ENCODE measurements around the gene HMCN2.

The HMCN2 gene

DNA sequence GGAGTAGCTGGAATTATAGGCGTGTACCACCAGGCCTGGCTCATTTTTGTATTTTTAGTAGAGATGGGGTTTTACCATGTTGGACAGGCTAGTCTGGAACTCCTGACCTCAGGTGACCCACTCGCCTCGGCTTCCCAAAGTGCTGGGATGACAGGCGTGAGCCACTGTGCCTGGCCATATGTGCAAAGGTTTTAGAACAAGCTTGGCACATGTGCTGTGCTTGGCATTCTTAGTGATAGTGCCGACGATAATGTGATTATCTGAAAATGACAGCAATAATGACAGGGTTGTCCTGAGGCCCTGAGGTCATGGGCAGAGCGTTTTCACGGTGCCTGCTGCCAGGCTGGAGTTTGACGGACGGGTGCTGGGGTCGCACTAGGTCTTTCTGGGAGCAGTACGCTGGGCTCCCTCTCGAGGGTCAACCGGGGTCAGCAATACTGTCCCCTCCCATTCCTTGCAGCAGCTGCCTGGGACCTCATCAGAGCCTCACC, 42.6 kb downstream of the HMCN2 start:
- DNase-seq (ENCODE audit: low read depth) = no peak

DNA sequence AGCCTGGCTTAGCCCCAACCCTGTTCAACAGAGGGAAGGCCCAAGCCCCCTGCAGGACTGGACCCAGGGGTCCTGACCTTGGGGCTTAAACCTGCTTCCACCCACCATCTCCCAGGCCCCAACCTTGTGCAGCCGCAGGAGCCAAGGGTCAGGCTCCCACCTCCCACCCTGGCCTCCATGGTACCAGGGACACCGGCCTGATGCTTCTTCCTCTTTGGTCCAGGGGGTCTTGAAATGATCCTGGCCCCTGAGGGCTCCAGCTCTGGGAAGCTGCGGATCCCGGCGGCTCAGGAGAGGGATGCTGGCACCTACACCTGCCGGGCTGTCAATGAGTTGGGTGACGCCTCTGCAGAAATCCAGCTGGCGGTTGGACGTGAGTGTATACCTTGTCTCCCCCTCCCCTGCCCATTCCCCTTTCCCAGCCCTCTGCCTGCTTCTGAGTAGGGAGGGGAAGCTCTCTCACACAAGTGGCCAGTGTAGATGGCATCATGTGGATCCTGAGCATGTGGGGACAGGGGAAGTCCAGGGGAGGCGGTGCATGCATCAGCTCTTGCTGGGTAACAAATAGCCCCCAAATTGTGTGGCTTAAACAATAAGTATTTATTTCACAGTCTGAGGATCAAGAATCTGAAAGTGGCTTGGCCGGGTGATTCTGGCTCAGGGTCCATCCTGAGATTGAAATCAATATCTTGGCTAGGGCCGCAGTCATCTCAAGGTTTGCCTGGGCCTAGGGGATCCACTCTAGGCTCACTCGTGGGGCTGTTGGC, 44.3 kb downstream of the HMCN2 start:
- DNase-seq (ENCODE audit: low read depth) = no peak

DNA sequence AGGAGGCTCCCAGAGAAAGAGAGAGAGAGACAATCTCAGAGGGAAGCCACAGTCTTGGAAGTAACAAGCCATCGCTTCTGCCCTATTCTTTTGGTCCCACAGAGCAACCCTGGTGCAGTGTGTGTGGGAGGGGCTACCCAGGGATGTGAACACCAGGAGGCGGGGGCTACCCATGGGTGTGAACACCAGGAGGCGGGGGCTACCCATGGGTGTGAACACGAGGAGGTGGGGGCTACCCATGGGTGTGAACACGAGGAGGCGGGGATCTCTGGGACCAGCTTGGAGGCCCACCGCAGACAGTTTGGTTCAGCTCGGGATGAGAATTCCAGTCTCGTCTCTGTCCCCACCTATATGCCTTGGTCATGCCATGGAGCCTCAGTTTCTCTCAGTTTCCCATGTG, 44.9 kb downstream of the HMCN2 start:
- DNase-seq (ENCODE audit: low read depth) = no peak

DNA sequence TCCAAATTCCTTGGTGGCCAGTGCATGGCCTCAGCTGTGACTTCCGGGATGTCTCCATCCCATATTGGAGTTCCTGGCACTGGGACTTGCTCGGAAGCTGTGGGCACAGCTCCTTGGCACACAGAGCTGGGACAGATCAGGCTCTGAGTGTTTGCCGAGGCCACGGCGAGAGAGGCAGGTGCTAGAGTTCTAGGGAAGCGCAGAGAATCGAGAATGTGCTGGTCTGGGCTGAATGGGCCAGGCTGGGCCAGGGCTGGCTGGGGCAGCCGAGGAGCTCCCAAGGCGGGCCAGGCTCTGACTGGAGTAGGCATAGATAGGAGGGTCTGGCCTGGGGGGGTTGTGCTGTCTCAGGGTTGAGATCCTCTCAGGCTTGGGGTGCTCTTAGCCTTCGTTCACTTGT, 45.4 kb downstream of the HMCN2 start:
- DNase-seq (ENCODE audit: low read depth) = no peak

DNA sequence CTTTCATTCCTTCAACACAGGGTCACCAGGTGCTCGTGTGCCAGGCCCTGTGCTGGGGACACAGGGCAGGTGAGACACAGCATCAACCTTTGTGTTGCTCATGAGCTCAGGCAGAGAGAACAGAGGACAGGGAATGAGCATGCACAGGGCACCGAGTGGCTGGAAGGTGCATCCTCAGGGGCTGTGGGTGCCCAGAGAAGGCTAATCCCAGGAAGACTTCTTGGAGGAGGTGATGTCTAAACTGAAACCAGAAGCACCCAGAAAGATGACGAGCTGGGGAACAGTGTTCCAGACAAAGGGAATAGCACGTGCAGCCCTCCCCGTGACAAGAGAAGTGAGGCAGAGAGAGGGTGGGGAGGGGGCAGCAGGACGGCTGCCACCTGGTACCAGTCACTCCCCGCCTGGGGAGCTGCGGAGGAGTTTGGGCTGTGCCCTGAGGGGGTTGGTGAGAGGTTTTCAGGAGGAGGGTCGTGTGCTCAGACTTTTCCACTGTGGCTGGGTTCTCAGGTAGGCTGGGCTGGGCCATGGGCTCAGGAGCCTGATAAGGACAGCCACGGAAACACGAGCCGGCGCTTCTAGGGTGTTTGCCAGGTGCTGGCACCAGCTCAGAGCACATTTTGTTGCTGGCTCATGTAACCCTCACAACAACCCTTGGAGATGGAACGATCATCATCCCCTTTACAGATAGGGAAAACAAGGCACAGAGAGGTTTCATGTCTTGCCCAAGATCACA, 46.0 kb downstream of the HMCN2 start:
- DNase-seq (ENCODE audit: low read depth) = no peak

DNA sequence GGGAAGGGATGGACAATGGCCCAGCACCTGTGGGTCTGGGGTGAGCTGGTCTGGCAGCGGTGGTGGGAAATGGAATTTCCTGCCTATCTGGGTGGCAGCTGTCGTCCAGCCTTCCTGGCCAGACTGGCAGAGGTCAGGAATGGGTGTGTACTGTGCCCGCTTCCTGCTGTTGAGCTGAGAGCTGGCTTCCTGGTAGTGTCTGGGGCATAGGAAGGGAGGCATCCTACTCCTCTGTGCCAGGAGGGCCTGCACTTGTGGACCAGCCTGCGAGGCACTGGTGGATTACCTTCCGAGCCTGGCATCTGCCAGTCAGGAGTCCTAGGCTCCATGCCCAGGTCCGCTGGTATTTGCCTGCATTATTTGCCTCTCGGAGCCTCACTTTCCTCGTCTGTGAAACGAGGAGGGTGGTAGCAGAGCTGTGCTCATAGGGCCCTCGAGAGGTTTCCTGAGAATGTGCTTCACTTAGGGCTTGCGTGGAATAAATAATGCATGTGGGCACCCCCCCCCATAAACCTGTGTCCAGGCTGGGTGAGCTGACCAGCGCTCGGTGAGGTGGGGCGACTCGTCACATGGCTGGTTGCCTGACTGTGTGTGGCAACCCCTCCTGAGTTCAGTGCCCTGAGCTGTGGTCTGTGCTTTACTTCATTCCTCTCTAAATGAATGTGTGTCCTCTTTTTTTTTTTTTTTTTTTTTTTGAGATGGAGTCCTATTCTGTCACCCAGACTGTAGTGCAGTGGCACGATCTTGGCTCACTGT, 47.7 kb downstream of the HMCN2 start:
- DNase-seq (ENCODE audit: low read depth) = no peak

DNA sequence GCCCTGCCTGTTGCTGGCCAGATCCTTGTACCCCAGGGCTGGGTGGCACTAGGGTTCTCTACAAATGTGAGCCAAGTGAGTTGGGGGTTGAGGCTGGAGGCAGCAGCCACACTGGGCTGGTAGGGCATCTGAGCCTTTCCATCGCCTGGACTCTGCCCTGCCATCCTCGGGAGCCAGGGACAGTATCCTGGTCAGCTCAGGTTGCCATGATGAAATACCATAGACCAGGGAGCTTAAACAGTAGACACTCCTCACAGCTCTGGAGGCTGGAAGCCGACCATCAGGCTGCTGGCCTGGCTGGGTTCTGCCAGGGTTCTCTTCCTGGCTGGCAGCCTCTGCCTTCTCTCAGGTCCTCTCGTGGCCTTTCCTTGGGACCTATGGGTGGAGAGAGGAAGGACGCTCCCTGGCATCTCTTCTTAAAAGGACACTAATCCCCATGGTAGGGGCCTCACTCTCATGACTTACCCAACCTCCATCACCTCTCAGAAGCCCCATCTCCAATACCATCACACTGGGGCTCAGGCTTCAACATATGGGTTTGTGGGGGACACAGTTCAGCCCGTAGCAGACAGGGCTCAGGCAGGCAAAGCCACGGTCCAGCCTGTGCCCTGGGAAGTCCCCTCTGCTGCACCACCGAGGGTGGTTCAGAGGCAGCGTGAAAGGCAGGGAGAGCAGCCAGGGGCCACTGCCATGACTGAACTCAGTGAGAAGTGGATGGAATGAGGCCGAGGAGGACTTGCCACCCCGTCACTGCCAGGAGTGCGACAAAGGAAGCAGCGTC, 50.1 kb downstream of the HMCN2 start:
- no peak for DNase-seq (ENCODE audit: low read depth)

DNA sequence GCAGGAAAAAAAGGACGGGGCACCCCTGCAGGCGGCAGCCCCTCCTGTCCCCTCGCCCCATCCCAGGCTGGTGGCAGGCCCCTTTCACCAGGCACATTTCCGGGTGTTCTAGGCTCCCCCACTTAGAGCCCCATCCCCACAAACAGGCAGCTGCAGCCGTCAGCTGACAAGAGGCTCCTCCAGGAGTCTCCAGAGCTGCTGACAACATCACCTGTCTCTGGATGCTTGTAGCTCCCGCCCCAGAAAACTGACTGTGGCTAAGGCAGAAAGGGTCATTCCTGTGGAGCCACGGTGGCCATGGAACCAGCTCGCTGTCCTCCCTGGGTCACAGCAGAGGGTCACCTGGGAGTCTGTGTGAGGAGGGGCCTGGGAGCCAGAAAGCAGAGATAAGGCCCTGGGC, 50.9 kb downstream of the HMCN2 start:
- no peak for DNase-seq (ENCODE audit: low read depth)

DNA sequence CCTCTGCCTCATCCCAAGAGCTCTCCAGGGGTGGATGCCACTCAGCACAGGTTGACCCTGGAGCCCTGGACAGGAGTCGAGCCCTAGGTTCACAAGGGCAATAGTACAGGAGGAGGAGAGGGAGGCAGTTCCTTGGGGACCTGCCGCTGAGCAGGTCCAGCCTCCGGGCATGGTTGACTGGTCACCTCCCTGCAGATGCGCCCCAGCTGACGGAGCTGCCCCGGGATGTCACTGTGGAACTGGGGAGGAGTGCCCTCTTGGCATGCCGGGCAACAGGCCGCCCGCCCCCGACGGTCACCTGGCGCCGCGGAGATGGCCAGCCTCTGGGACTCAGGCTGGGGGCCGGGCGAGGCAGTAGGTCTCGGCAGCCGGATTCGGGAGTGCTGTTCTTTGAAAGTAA, 53.7 kb downstream of the HMCN2 start:
- DNase-seq (ENCODE audit: low read depth) = no peak

DNA sequence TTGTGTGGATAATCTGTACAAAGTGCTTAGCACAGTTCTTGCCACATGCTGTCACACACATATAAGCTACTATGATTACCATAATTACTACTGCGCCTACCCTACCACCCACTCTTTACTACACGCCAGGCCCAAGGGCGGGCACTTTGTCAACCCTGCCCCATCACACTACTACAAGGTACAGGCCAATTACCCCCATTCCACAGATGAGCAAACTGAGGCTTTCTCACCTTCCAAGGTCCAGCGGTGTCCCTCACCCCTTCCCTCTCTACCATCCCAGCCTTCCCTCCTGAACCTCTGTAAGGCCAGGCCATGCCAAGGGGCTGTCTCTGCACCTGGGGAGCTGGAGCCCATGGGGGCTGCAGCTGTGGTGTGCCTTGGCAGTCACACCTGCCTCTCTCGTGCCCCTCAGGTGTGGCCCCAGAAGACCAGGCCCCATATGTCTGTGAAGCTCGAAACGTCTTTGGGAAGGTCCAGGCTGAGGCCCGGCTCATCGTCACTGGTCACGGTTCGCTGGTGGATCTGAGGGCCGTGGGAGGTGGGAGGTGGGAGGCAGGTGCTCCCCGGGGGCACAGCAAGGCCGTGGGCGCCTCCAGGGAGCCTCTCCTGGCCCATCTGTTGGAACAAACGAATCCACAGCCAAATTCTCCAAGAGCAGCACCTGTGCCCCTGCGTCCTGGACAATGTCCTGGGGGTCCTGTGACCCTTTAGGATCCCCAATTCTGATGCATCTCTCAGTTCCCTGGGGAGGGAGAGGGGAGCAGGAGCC, 54.6 kb downstream of the HMCN2 start:
- DNase-seq (ENCODE audit: low read depth) = no peak

DNA sequence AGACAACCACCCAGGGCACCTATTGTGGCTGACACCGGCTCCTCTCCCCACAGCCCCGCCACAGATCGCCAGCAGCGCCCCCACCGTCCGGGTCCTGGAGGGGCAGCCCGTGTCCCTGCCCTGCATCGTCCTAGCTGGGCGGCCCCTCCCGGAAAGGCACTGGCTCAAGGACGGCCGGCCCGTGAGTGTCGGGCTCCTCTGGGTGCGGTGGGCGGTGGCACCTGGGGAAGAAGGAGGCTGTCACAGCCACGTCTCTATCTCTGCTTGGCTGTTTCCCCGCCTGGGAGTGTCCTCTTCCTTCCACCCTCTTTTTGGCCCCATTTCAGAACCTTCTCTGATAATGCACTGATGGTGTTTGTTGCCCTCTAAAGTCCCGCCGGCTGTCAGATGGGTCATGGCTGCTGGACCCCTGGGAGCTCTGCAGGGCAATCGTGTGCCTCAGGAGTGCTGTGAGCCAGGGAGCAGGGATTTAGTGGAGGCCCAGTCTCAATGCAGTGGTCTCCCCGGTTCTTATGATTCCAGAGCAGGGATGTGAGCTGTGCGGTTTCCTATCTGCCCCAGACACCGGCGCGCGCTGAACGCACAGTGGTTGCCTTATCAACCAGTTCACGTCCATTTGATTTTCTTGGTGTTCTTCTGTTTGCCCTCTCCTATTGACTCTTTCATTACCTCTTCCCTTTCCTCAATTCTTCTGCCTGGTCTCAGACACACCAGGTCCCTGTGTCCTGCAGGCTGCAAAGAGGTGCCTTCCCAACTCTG, 55.3 kb downstream of the HMCN2 start:
- DNase-seq (ENCODE audit: low read depth) = no peak

DNA sequence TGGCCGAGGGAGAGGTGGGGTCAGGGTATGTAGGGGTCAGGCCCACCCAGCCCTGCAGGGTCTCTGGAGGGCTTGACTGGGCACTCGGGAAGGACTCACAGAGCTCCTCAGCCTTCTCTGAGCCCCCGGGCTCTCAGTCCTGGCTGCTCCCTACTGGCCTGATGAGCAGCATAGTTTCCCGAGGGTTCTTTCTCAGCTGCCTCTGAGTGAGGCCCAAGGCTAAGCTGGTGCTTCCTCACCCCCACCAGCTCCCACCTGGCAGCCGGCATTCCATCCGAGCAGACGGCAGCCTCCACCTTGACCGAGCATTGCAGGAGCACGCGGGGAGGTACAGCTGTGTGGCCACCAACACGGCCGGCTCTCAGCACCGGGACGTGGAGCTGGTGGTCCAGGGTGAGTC, 56.0 kb downstream of the HMCN2 start:
- DNase-seq (ENCODE audit: low read depth) = no peak

DNA sequence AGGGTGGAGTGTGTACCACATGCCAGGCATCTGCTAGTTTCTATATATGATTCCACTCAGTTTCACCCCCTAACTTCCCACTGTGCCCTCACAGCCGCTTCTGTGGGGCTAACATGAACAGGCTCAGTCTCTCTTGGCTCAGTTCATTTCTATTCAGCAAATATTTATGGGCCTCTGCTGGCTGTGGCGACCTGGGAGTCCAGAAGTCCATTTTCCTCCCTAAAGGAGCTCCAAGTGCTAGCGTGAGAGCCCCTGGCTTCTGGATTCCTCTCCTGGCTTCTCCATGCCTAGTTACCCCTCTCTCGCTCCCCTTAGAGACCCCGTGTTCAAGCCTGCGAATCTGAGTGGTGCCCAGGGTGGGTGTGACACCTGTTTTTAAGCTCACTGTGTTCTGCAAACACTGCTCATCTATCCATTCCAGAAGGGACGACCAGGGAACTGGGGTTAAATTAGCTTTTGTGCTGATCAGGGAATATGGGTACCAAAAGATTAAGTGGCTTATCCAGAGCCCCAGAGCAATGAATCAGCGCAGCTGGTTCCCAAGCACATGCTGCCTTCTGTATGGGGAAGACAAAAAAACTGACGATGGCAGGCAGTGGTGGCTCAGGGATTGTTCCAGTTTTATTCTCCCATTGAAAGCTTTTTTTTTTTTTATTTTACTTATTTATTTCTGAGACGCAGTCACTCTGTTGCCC, 57.6 kb downstream of the HMCN2 start:
- no peak for DNase-seq (ENCODE audit: low read depth)

DNA sequence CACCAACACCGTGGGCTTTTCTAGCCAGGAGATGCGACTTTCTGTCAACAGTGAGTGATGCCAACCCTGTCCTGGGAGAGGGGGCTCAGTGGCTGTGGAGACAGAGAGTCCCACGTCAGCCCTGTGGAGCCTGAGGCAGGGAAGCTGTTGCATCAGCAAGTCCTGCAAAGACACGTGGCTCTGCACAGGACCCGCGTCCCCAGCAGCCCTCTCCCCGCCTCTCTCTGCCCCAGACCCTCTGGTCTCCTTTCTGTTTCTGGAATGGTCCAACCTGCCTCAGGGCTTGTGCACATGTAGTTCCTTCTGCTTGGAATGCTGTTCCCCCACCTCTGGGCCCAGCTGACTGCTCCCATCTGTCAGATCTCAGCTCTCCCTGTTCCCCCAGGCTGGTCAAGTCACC, 60.4 kb downstream of the HMCN2 start:
- DNase-seq (ENCODE audit: low read depth) = no peak

DNA sequence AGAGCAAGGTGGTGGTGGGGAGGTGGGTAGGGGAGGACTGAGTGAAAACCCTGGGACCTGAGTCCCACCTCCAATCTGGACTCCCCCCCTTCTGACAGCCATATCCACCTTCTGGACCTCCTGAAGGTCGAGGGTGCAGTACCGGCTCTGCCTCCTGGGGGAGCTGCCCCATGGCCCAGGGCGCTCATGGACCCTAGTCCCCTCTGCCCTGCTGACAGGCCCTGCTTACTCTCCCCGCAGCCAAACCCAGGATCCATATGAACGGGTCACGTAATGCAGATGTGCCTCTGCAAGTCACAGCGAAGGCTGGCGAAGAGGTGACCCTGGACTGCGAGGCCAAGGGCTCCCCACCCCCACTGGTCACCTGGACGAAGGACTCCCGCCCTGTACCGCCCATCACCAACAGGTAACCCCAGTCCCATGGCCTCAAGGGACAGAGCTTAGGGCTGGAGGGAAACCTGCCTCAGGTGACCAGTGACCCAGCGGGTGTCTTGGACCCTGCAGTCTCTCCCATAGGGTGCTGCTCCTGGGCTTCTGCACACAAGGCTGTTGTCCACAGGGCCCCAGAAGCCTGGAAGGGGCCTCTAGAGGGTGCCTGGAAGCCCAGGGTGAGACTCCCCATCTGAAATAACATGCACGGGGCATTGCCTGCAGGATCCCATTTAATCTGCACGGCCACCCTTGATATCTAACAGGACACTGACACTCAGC, 61.7 kb downstream of the HMCN2 start:
- no peak for DNase-seq (ENCODE audit: low read depth)

DNA sequence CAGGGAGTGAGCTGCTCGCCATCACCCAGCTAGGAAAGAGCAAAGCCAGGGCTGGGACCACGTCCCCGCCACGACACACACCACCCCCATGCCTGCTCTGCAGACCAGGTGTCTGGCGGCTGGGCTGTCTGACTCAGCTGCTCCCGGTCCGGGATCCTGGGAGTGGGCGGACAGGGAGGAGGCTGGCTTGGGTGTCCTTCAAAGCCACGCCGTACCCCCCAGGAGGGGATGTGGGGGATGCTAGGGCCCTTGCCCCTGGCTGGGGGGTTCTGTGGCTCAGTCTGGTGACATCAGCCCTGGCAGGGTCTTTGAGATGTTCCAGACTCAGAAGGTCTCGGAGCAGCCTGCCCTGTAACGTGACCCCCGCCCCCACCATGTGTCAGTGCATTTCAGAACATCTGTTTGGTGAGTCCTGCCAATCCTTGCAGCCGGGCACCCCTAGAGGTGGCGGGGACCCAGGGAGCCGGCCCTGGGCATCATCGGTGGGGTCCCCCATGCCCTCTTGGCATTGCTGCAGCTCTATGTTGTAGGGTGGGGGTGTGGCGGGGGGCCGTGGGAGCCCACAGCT, 62.3 kb downstream of the HMCN2 start:
- DNase-seq (ENCODE audit: low read depth) = no peak

DNA sequence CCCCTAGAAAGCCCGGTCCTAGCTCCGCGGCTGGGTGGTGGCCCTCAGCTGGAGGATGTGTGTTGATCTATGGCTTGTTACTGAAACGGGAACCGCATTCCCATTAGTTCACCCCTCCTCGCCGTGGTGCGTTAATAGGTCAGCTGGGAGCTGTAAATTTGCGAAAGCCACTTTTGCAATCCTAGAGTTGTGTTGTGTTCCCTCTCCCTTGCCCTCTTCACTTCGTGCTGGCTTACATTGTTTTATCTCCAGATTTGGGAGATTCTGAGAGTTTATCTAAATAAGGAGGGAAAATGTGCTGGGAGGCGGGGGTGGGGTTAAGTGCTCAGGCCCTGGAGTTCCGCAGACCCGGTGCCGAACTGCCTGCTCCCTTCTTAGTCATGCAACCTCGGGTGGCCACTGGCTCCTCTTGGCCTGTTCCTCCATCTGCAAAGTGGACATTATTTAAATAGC, 62.8 kb downstream of the HMCN2 start:
- no peak for DNase-seq (ENCODE audit: low read depth)

DNA sequence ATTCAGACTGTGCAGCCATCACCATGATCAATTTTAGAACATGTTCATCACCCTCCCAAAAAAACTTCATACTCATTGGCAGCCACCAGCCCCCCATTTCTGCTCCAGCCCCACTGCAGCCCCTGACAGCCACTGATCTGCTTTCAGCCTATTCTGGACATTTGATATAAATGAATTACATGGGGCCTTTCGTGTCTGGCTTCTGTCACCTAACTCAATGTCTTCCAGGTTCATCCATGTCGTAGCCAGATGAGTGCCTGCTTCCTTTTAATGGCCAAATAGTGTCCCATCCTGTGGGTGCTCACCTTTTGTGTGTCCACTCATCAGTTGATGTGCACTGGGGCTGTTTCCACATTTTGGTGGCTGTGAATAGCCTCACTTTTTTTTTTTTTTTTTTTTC, 63.5 kb downstream of the HMCN2 start:
- DNase-seq (ENCODE audit: low read depth) = no peak
